HepG2 (cell line): ENCODE results near the gene NOTUM. TPM values are rescaled to one million over a fixed set of nuclear protein-coding genes. Genes with fewer than 3 reads are reported as not detected.

ENCODE experiments used
- FOXO1 ChIP-seq: sonication (generic); formaldehyde crosslinking; IDR thresholded peaks from 2 replicates; pipeline ENCODE4 v1.4.0; 2020; ENCODE audit warnings: missing genetic modification reagents
- GATAD1 ChIP-seq: IDR thresholded peaks from 2 replicates; pipeline ENCODE4 v1.6.1; 2016; ENCODE audit warnings: missing genetic modification reagents, missing compliant biosample characterization
- HBP1 ChIP-seq: IDR thresholded peaks from 2 replicates; pipeline ENCODE4 v1.6.1; 2016; ENCODE audit warnings: low read depth, control low read depth
- HIVEP1 ChIP-seq: sonication (generic); formaldehyde crosslinking; IDR thresholded peaks from 2 replicates; pipeline ENCODE4 v1.4.0; 2020; ENCODE audit warnings: mild to moderate bottlenecking, missing genetic modification reagents
- IKZF5 ChIP-seq: IDR thresholded peaks from 2 replicates; pipeline ENCODE4 v1.6.1; 2018; ENCODE audit warnings: missing genetic modification reagents, mild to moderate bottlenecking, missing compliant biosample characterization
- KLF15 ChIP-seq: sonication (generic); formaldehyde crosslinking; IDR thresholded peaks from 2 replicates; pipeline ENCODE4 v1.8.1; 2023; ENCODE audit warnings: borderline replicate concordance, mild to moderate bottlenecking, inconsistent platforms, missing genetic modification reagents, mixed read lengths
- MYNN ChIP-seq: sonication (generic); formaldehyde crosslinking; IDR thresholded peaks from 2 replicates; pipeline ENCODE4 v1.4.0; 2020; ENCODE audit warnings: mild to moderate bottlenecking, low read depth, missing genetic modification reagents
- PAXIP1 ChIP-seq: sonication (generic); formaldehyde crosslinking; conservative IDR thresholded peaks from 2 replicates; pipeline ENCODE4 v1.4.0; 2020; ENCODE audit warnings: mild to moderate bottlenecking, missing genetic modification reagents, moderate library complexity
- PLSCR1 ChIP-seq: sonication (generic); formaldehyde crosslinking; IDR thresholded peaks from 2 replicates; pipeline ENCODE4 v1.5.0; 2020; ENCODE audit warnings: missing genetic modification reagents, mild to moderate bottlenecking, borderline replicate concordance
- RERE ChIP-seq: IDR thresholded peaks from 2 replicates; pipeline ENCODE4 v1.6.1; 2016; ENCODE audit warnings: low read depth, missing genetic modification reagents, missing compliant biosample characterization
- ZBTB21 ChIP-seq: sonication (generic); formaldehyde crosslinking; IDR thresholded peaks from 2 replicates; pipeline ENCODE4 v1.4.0; 2020; ENCODE audit warnings: missing genetic modification reagents
- ZKSCAN5 ChIP-seq: sonication (generic); formaldehyde crosslinking; IDR thresholded peaks from 2 replicates; pipeline ENCODE4 v1.5.1; 2020; ENCODE audit warnings: mild to moderate bottlenecking, missing genetic modification reagents
- ZNF30 ChIP-seq: sonication (generic); formaldehyde crosslinking; IDR thresholded peaks from 2 replicates; pipeline ENCODE4 v1.5.0; 2020; ENCODE audit warnings: mild to moderate bottlenecking, missing genetic modification reagents
- ZNF512 ChIP-seq: sonication (generic); formaldehyde crosslinking; IDR thresholded peaks from 2 replicates; pipeline ENCODE4 v1.4.0; 2020; ENCODE audit warnings: mild to moderate bottlenecking, missing genetic modification reagents
- polyA plus RNA-seq, 8 experiments: library from polyadenylated mRNA; depleted of rRNA in 3 of 8; stranded (reverse) in 7 of 8; unstranded in 1 of 8; fragments of >200 nt; fragmentation: Illumina TruSeq in 4 of 8; extraction: Trizol in 4 of 8; gene quantifications; 2 replicates each; pipeline versions ENCODE4 v1.2.1 to v1.2.3, GENCODE V29; 2011 to 2016; ENCODE audit warnings: low read depth in 4 of 8, missing spikeins in 1 of 8, mixed read lengths in 1 of 8; ENCODE audit not compliant: insufficient read depth in 1 of 8
- total RNA-seq, 5 experiments: library from RNA; depleted of rRNA; stranded (reverse); fragments of >200 nt; fragmentation: Illumina TruSeq; extraction: Trizol; gene quantifications; 2 replicates each; pipeline ENCODE4 v1.2.3, GENCODE V29; 2016; ENCODE audit warnings: low read depth in 1 of 5

Gene NOTUM
- total and polyA plus RNA-seq, 2 of the 13 experiments (the other 11 are each of a cell fraction or from before 2014, with no cell fraction given): 150 to 160 TPM

- TF ChIP-seq FOXO1 (CRISPR knock-in tag) (peak; percentile 72; the same call in 1 of the 2 replicates), ZNF30 (no peak), ZBTB21 (CRISPR knock-in tag) (peak; percentile 18; the same call in 1 of the 2 replicates), ZKSCAN5 (CRISPR knock-in tag) (no peak), GATAD1 (CRISPR knock-in tag) (peak; percentile 44), PLSCR1 (CRISPR knock-in tag) (no peak), ZNF512 (CRISPR knock-in tag) (no peak), HIVEP1 (CRISPR knock-in tag) (0 out of 2 replicates have a peak, but pooled peaks have one; percentile 4), MYNN (CRISPR knock-in tag) (no peak), IKZF5 (CRISPR knock-in tag) (peak; percentile 55), PAXIP1 (CRISPR knock-in tag) (peak; percentile 62; the same call in 1 of the 2 replicates), KLF15 (CRISPR knock-in tag) (no peak), RERE (no peak), HBP1 (CRISPR knock-in tag) (no peak)
Observed at GRCh38 chr17:81964081-81964849, 3.3 kb upstream of the NOTUM start (continued).
